Colonic mucosa (tissue), 4 donors: ENCODE results near the gene HIVEP3. TPM values are rescaled to one million over a fixed set of nuclear protein-coding genes. Genes with fewer than 3 reads are reported as not detected.

Experiments used
- DNase-seq: peaks from one replicate; pipeline ENCODE4 v3.0.0-alpha.2; 2020
- H3K27ac ChIP-seq: fragments of 200-600 bp; one replicate; pipeline ENCODE4 v1.8.0; 2021
- H3K27me3 ChIP-seq: fragments of 200-600 bp; one replicate; pipeline ENCODE4 v1.8.0; 2021
- H3K36me3 ChIP-seq: fragments of 200-600 bp; one replicate; pipeline ENCODE4 v1.8.0; 2021
- H3K4me1 ChIP-seq: fragments of 200-600 bp; one replicate; pipeline ENCODE4 v1.8.0; 2021; ENCODE audit warnings: mild to moderate bottlenecking
- H3K4me3 ChIP-seq: fragments of 200-600 bp; one replicate; pipeline ENCODE4 v1.8.0; 2021
- H3K9ac ChIP-seq, 2 donors: one replicate each; pipeline ENCODE4 v1.7.0; 2013; ENCODE audit warnings: control low read depth in 2 of 2, low read depth in 2 of 2, low read length in 2 of 2
- H3K9me3 ChIP-seq: fragments of 200-600 bp; one replicate; pipeline ENCODE4 v1.8.0; 2021
- CTCF ChIP-seq: fragments of 200-600 bp; IDR thresholded peaks from one replicate; pipeline ENCODE4 v1.8.0; 2022; ENCODE audit warnings: antibody characterized with exemption, mild to moderate bottlenecking
- intact Hi-C: fragments of 100-400 bp; cut with DNase I; formaldehyde crosslinking; loops from one replicate; pipeline ENCODE4 v1.14.1; 2022
- total RNA-seq, 2 donors: library from RNA; stranded (reverse); fragmentation: NEBNext Ultra II Directional in 1 of 2; extraction: Animal tissue kit (Norgen Biotek cat#: 25700) in 1 of 2; gene quantifications; one replicate each; pipeline ENCODE4 v1.2.1, GENCODE V29; 2021
- donor health status: healthy.
- donor health status: DM: no; HTN: no; CAD: no.
- donor health status: DM: no; HTN: no; CAD: no.

HIVEP3 gene
- total RNA-seq, 2 donors from 2014 or later, result 1.9 to 3.3 TPM

- Histone ChIP-seq H3K4me1 (no peaks in the 10 kb centered on the region), H3K9me3 (no peaks in the 10 kb centered on the region), H3K27me3 (no peaks in the 10 kb centered on the region), H3K27ac (no peak overlapping the region), H3K9ac (no peak overlapping the region), H3K36me3 (no peaks in the 10 kb centered on the region), H3K4me3 (no peak overlapping the region)
- no peak for DNase-seq
- TF ChIP-seq CTCF, result no peak
- intact Hi-C loops, result no loop called here
These were observed 334.8 kb downstream of the HIVEP3 start for GRCh38 chr1:41583658-41584547.

- no peak for DNase-seq
- H3K27me3 ChIP-seq, result no peaks in the 10 kb centered on the region
- no peaks in the 10 kb centered on the region for H3K9me3 ChIP-seq
- intact Hi-C loops, result no loop called here
- H3K27ac ChIP-seq, result no peak overlapping the region
- TF ChIP-seq CTCF, result no peak
- H3K4me1 ChIP-seq, result no peaks in the 10 kb centered on the region
- H3K9ac ChIP-seq, result no peak overlapping the region
- H3K4me3 ChIP-seq, result no peak overlapping the region
- H3K36me3 ChIP-seq, result no peaks in the 10 kb centered on the region
These were observed 335.7 kb downstream of the HIVEP3 start for GRCh38 chr1:41582851-41583657.

- Histone ChIP-seq H3K4me3 (no peak overlapping the region), H3K27ac (no peak overlapping the region), H3K9me3 (no peaks in the 10 kb centered on the region), H3K27me3 (no peaks in the 10 kb centered on the region), H3K4me1 (no peaks in the 10 kb centered on the region), H3K9ac (no peak overlapping the region), H3K36me3 (no peaks in the 10 kb centered on the region)
- no peak for TF ChIP-seq CTCF
- DNase-seq, result no peak
- intact Hi-C loops, result no loop called here
These were observed 336.4 kb downstream of the HIVEP3 start for GRCh38 chr1:41582351-41582750.

GRCh38 chr1:41582004-41582325 is 336.8 kb downstream of the HIVEP3 start:
- Histone ChIP-seq H3K27ac (no peak overlapping the region), H3K9me3 (no peaks in the 10 kb centered on the region), H3K27me3 (no peaks in the 10 kb centered on the region), H3K36me3 (no peaks in the 10 kb centered on the region), H3K4me3 (no peak overlapping the region), H3K4me1 (no peaks in the 10 kb centered on the region), H3K9ac (no peak overlapping the region)
- no peak for DNase-seq
- intact Hi-C loops, result no loop called here
- no peak for TF ChIP-seq CTCF

- TF ChIP-seq CTCF, result no peak
- intact Hi-C loops, result no loop called here
- no peaks in the 10 kb centered on the region for H3K9me3 ChIP-seq
- H3K36me3 ChIP-seq, result no peaks in the 10 kb centered on the region
- H3K4me3 ChIP-seq, result no peak overlapping the region
- no peak overlapping the region for H3K27ac ChIP-seq
- no peaks in the 10 kb centered on the region for H3K4me1 ChIP-seq
- DNase-seq, result no peak
- H3K9ac ChIP-seq, result no peak overlapping the region
- no peaks in the 10 kb centered on the region for H3K27me3 ChIP-seq
These were observed 337.3 kb downstream of the HIVEP3 start for GRCh38 chr1:41581216-41582003.
